Osteoblast (primary cell): Measurements from ENCODE around the gene IST1. TPM values are rescaled to one million over a fixed set of nuclear protein-coding genes. Genes with fewer than 3 reads are reported as not detected.
A peak's percentile ranks its signal among the peaks of the same experiment; 100 is the strongest.

Experiments
- DNase-seq: peaks from one replicate; pipeline ENCODE4 v3.0.0; 2011; ENCODE audit warnings: low spot score, mixed read lengths; ENCODE audit not compliant: insufficient read length; ENCODE audit errors: missing footprints
- H2AFZ ChIP-seq: 2 replicates; pipeline ENCODE4 v1.6.0; 2011; ENCODE audit warnings: mild to moderate bottlenecking, low read length
- H3K27ac ChIP-seq: 2 replicates; pipeline ENCODE4 v1.5.1; 2011; ENCODE audit warnings: mild to moderate bottlenecking, low read depth, low read length, moderate library complexity
- H3K27me3 ChIP-seq: 2 replicates; pipeline ENCODE4 v1.6.0; 2012; ENCODE audit warnings: mild to moderate bottlenecking, control low read depth, inconsistent platforms, low read length, moderate library complexity; ENCODE audit not compliant: insufficient read depth
- H3K36me3 ChIP-seq: 2 replicates; pipeline ENCODE4 v1.5.1; 2011; ENCODE audit warnings: mild to moderate bottlenecking, low read length, control low read depth, moderate library complexity; ENCODE audit not compliant: insufficient read depth
- H3K4me1 ChIP-seq: 2 replicates; pipeline ENCODE4 v1.5.1; 2011; ENCODE audit warnings: mild to moderate bottlenecking, low read length, control low read depth, moderate library complexity; ENCODE audit not compliant: insufficient read depth
- H3K4me2 ChIP-seq: 2 replicates; pipeline ENCODE4 v1.6.0; 2011; ENCODE audit warnings: mild to moderate bottlenecking, low read length; ENCODE audit not compliant: insufficient read depth
- H3K4me3 ChIP-seq: fragments of 200-600 bp; sonication (generic); 3 replicates; pipeline ENCODE4 v1.5.1; 2012; ENCODE audit warnings: mild to moderate bottlenecking, low read length, inconsistent platforms; ENCODE audit not compliant: insufficient read depth
- H3K79me2 ChIP-seq: 2 replicates; pipeline ENCODE4 v1.6.0; 2012; ENCODE audit warnings: mild to moderate bottlenecking, low read length, control low read depth, inconsistent platforms; ENCODE audit not compliant: insufficient read depth
- H3K9me3 ChIP-seq: 2 replicates; pipeline ENCODE4 v1.5.1; 2011; ENCODE audit warnings: low read depth, low read length, control low read depth
- H4K20me1 ChIP-seq: 2 replicates; pipeline ENCODE4 v1.6.0; 2012; ENCODE audit warnings: mild to moderate bottlenecking, low read length, control low read depth; ENCODE audit not compliant: insufficient read depth
- total RNA-seq: library from RNA; depleted of rRNA; stranded (reverse); fragments of >200 nt; gene quantifications from 2 replicates; pipeline ENCODE4 v1.2.3, GENCODE V29; 2012
- TF ChIP-seq, protein P1 (sequence below): IDR thresholded peaks from 2 replicates; pipeline ENCODE4 v1.5.1; 2011; ENCODE audit warnings: mild to moderate bottlenecking, low read depth, low read length, moderate library complexity; ENCODE audit errors: extremely low read depth

IST1 gene
- total RNA-seq, 1 donor, result 229 TPM

DNA sequence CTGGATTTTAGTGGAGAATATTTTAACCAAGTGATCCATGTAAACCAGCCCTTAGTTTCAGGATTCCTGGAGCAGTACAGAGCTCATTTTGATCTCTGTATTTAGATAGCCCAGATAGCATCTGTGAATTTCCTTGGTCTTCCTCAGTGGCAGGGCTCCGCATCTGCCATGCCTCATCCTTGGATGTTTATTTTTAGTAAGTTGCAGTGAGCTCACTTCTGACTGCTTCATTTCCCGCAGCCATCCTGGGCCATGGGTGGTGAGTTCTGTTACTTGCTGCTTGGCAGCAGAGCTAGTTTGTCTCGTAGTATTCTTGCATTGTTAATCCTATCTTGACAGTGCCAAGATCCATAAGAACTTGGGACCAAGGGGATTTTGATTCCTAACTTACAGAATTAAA, 33.7 kb downstream of the IST1 start:
- H4K20me1 ChIP-seq, result peaks cover 70% of the 10 kb centered on the region
- H3K27ac ChIP-seq, result peak overlapping the region; percentile 65
- peak; percentile 75 for DNase-seq
- H3K4me1 ChIP-seq, result peaks cover 40% of the 10 kb centered on the region
- TF ChIP-seq, protein P1, sequence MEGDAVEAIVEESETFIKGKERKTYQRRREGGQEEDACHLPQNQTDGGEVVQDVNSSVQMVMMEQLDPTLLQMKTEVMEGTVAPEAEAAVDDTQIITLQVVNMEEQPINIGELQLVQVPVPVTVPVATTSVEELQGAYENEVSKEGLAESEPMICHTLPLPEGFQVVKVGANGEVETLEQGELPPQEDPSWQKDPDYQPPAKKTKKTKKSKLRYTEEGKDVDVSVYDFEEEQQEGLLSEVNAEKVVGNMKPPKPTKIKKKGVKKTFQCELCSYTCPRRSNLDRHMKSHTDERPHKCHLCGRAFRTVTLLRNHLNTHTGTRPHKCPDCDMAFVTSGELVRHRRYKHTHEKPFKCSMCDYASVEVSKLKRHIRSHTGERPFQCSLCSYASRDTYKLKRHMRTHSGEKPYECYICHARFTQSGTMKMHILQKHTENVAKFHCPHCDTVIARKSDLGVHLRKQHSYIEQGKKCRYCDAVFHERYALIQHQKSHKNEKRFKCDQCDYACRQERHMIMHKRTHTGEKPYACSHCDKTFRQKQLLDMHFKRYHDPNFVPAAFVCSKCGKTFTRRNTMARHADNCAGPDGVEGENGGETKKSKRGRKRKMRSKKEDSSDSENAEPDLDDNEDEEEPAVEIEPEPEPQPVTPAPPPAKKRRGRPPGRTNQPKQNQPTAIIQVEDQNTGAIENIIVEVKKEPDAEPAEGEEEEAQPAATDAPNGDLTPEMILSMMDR, result no peak
- H3K36me3 ChIP-seq, result peaks cover 59% of the 10 kb centered on the region
- H3K27me3 ChIP-seq, result no peaks in the 10 kb centered on the region
- peaks cover 66% of the 10 kb centered on the region for H3K79me2 ChIP-seq
- peak overlapping the region; percentile 51 for H3K4me2 ChIP-seq
- no peak overlapping the region for H3K4me3 ChIP-seq
- H3K9me3 ChIP-seq, result no peaks in the 10 kb centered on the region
- no peak overlapping the region for H2AFZ ChIP-seq

DNA sequence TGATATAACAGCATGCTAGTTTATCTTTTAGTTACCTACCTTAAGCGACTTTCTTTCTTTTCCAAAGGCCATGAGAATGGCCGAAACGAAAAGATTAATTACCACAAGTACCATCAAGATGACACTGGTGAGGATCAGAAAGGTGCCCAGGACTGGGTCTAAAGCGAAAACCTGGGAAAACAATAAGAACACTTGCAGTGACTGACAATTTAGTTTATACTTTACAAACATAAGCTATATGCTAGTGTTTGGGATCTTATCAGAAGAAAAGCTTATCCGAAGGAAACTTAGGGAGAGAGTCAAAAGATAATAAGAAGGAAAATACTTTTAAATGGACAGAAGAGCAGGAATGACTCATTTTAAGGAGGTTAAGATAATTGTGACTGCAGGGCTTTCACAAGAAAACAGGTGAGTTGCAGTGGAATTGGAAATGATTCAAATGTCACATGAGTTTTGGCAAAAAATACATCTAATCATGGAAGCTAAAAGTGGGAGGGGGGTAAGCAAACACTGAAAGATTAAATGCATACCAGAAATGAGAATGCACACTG, 34.8 kb downstream of the IST1 start:
- no peak overlapping the region for H3K4me2 ChIP-seq

DNA sequence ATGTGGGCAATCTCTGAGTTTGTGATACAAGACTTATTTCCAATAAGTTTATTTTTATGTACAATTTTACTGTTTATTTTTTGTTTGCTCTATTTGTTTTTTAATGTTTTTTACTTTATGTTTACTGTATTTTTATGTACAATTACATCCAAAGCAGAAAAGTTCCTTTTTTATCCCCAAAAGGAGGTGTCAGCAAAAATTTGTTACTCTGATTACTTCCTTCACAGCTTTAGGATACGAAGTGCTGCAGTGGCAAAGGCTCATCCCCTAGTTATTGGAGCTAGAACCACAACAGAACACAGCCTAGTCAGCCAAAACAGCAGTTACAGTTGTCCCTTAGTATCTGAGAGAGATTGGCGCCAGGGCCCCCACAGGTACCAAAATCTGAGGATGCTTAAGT, 35.7 kb downstream of the IST1 start:
- Histone ChIP-seq H3K27ac (no peak overlapping the region), H3K4me3 (no peak overlapping the region), H3K27me3 (no peaks in the 10 kb centered on the region), H3K79me2 (peaks cover 55% of the 10 kb centered on the region), H3K4me2 (no peak overlapping the region), H3K36me3 (peaks cover 56% of the 10 kb centered on the region), H3K9me3 (no peaks in the 10 kb centered on the region), H4K20me1 (peaks cover 63% of the 10 kb centered on the region), H3K4me1 (peaks cover 34% of the 10 kb centered on the region), H2AFZ (no peak overlapping the region)
- TF ChIP-seq, protein P1, result no peak
- DNase-seq, result no peak

More for the DNA sequence above, 34.8 kb downstream of the IST1 start:
- Histone ChIP-seq H3K4me3 (no peak overlapping the region), H3K79me2 (peaks cover 59% of the 10 kb centered on the region), H3K27ac (peak overlapping the region; percentile 65), H3K4me1 (peaks cover 34% of the 10 kb centered on the region), H3K9me3 (no peaks in the 10 kb centered on the region), H4K20me1 (peaks cover 67% of the 10 kb centered on the region), H3K27me3 (no peaks in the 10 kb centered on the region), H2AFZ (no peak overlapping the region), H3K36me3 (peaks cover 61% of the 10 kb centered on the region)
- TF ChIP-seq, protein P1, result no peak
- no peak for DNase-seq

DNA sequence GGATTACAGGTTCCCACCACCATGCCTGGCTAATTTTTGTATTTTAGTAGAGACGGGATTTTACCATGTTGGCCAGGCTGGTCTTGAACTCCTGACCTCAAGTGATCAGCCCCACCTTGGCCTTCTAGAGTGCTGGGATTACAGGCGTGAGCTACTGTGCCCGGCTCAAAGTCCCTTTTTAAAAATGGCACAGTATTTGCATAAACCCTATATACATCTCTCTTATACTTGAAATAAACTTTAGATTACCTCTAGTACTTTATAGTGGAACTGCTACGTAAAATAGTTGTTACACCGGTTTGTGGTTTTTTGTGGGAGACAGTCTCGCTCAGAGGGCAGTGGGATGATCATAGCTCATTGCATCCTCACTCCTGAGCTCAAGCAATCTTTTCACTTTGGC, 36.3 kb downstream of the IST1 start:
- TF ChIP-seq, protein P1, result no peak
- Histone ChIP-seq H3K27me3 (no peaks in the 10 kb centered on the region), H3K27ac (no peak overlapping the region), H3K4me3 (no peak overlapping the region), H2AFZ (no peak overlapping the region), H3K79me2 (peaks cover 53% of the 10 kb centered on the region), H3K36me3 (peaks cover 52% of the 10 kb centered on the region), H4K20me1 (peaks cover 63% of the 10 kb centered on the region), H3K4me1 (peaks cover 32% of the 10 kb centered on the region), H3K4me2 (no peak overlapping the region), H3K9me3 (no peaks in the 10 kb centered on the region)
- DNase-seq, result no peak
